DND-41 (cell line): Measurements from ENCODE around the gene HOXA3.

Source experiments
- ATAC-seq: fragments of 200-7000 bp; cut with Tn5 transposase; 3 replicates; pipeline ENCODE4 v1.9.1; 2021; ENCODE audit warnings: low read depth; ENCODE audit not compliant: insufficient read depth
- DNase-seq: peaks from one replicate; pipeline ENCODE4 v3.0.0-alpha.2; 2020
- H2AFZ ChIP-seq: 2 replicates; pipeline ENCODE4 v1.6.0; 2012; ENCODE audit warnings: low read depth, low read length
- H3K27ac ChIP-seq: 2 replicates; pipeline ENCODE4 v1.5.1; 2012; ENCODE audit warnings: low read length, inconsistent platforms
- H3K27me3 ChIP-seq: fragments of 200-600 bp; sonication (generic); 2 replicates; pipeline ENCODE4 v1.6.0; 2012; ENCODE audit warnings: low read length, mild to moderate bottlenecking, inconsistent platforms; ENCODE audit not compliant: insufficient read depth, poor library complexity
- H3K36me3 ChIP-seq: 2 replicates; pipeline ENCODE4 v1.5.1; 2012; ENCODE audit warnings: low read length, inconsistent platforms; ENCODE audit not compliant: insufficient read depth
- H3K4me1 ChIP-seq: 2 replicates; pipeline ENCODE4 v1.5.1; 2012; ENCODE audit warnings: mild to moderate bottlenecking, low read length; ENCODE audit not compliant: insufficient read depth
- H3K4me2 ChIP-seq: 2 replicates; pipeline ENCODE4 v1.6.0; 2012; ENCODE audit warnings: mild to moderate bottlenecking, moderate library complexity, low read length, inconsistent platforms; ENCODE audit not compliant: insufficient read depth
- H3K4me3 ChIP-seq, 2 experiments: fragments of 200-600 bp in 1 of 2; shearing (Covaris generic) in 1 of 2; 2 replicates each; pipeline ENCODE4 v1.5.1; 2012 to 2016; ENCODE audit warnings: inconsistent platforms in 2 of 2, low read length in 2 of 2, mild to moderate bottlenecking in 2 of 2, low read depth in 1 of 2, moderate library complexity in 1 of 2
- H3K79me2 ChIP-seq: 2 replicates; pipeline ENCODE4 v1.6.0; 2012; ENCODE audit warnings: low read length, inconsistent platforms; ENCODE audit not compliant: insufficient read depth
- H3K9ac ChIP-seq: 2 replicates; pipeline ENCODE4 v1.6.0; 2012; ENCODE audit warnings: low read depth, mild to moderate bottlenecking, inconsistent platforms, low read length, moderate library complexity
- H3K9me3 ChIP-seq: 2 replicates; pipeline ENCODE4 v1.5.1; 2012; ENCODE audit warnings: low read length, moderate library complexity, mild to moderate bottlenecking, inconsistent platforms; ENCODE audit not compliant: insufficient read depth, severe bottlenecking
- H4K20me1 ChIP-seq: 2 replicates; pipeline ENCODE4 v1.6.0; 2012; ENCODE audit warnings: low read length; ENCODE audit not compliant: insufficient read depth
- CTCF ChIP-seq: IDR thresholded peaks from 2 replicates; pipeline ENCODE4 v1.5.1; 2012; ENCODE audit warnings: borderline replicate concordance, low read length, moderate library complexity, mild to moderate bottlenecking; ENCODE audit not compliant: poor library complexity, severe bottlenecking; ENCODE audit errors: extremely low read depth
- EZH2 ChIP-seq: IDR thresholded peaks from 3 replicates; pipeline ENCODE4 v1.6.1; 2012; ENCODE audit warnings: borderline replicate concordance, low read depth, mild to moderate bottlenecking, moderate library complexity, low read length, inconsistent platforms; ENCODE audit not compliant: severe bottlenecking

The HOXA3 gene

GRCh38 chr7:27186668-27187474, 34.5 kb upstream of the HOXA3 start:
- no peaks in the 10 kb centered on the region for H3K36me3 ChIP-seq
- H3K27me3 ChIP-seq, result peaks cover 14% of the 10 kb centered on the region
- H4K20me1 ChIP-seq, result no peaks in the 10 kb centered on the region
- DNase-seq (no peak), ATAC-seq (no peak)
- no peak overlapping the region; the same call in 1 of the 2 replicates for H3K4me2 ChIP-seq
- H2AFZ ChIP-seq, result no peak overlapping the region
- no peak for TF ChIP-seq EZH2
- H3K9me3 ChIP-seq, result no peaks in the 10 kb centered on the region
- no peak overlapping the region for H3K9ac ChIP-seq
- peaks cover 18% of the 10 kb centered on the region for H3K4me1 ChIP-seq
- no peak overlapping the region for H3K27ac ChIP-seq
- no peak overlapping the region for H3K4me3 ChIP-seq
- H3K79me2 ChIP-seq, result no peaks in the 10 kb centered on the region

- Histone ChIP-seq H3K4me3 (no peak overlapping the region), H3K4me2 (no peak overlapping the region), H3K36me3 (no peaks in the 10 kb centered on the region), H3K79me2 (no peaks in the 10 kb centered on the region), H3K4me1 (peaks cover 18% of the 10 kb centered on the region), H2AFZ (no peak overlapping the region), H3K27ac (no peak overlapping the region), H3K9me3 (no peaks in the 10 kb centered on the region), H3K27me3 (peaks cover 14% of the 10 kb centered on the region), H3K9ac (no peak overlapping the region), H4K20me1 (no peaks in the 10 kb centered on the region)
- DNase-seq (no peak), ATAC-seq (no peak)
- no peak for TF ChIP-seq CTCF
- no peak for TF ChIP-seq EZH2
These were observed 33.7 kb upstream of the HOXA3 start for GRCh38 chr7:27185854-27186667.

- Histone ChIP-seq H3K27ac (no peak within 1 kb of the TSS), H3K9me3 (no peaks in the 10 kb centered on the region), H3K36me3 (no peaks in the 10 kb centered on the region), H3K4me1 (peaks cover 18% of the 10 kb centered on the region), H3K4me3 (no peak within 1 kb of the TSS), H4K20me1 (no peaks in the 10 kb centered on the region), H2AFZ (no peak within 1 kb of the TSS), H3K79me2 (no peaks in the 10 kb centered on the region), H3K4me2 (no peak within 1 kb of the TSS), H3K9ac (no peak within 1 kb of the TSS), H3K27me3 (peaks cover 14% of the 10 kb centered on the region)
- TF ChIP-seq CTCF, result no peak
- no peak for TF ChIP-seq EZH2
- ATAC-seq, result no peak
- DNase-seq, result no peak
These were observed 32.9 kb upstream of the HOXA3 start, which contains the start of gene HOXA11 for GRCh38 chr7:27185013-27185853. Gene HOXA11, minus strand, starts transcription at chr7:27185232. Its CDS starts 88 bp downstream, at chr7:27185144.
